SK-N-SH treated with all-trans-retinoic acid at 6 μM for 48 hours (cell line): ENCODE data around the gene HLA-DMA.

Experiments
- ESRRG ChIP-seq: fragments of 250-450 bp; sonication (Bioruptor Pico); IDR thresholded peaks from 2 replicates; pipeline ENCODE4 v1.6.1; 2021; ENCODE audit warnings: mild to moderate bottlenecking
- GLIS3 ChIP-seq: fragments of 250-450 bp; sonication (Bioruptor Pico); IDR thresholded peaks from 2 replicates; pipeline ENCODE4 v1.5.0; 2020; ENCODE audit warnings: mild to moderate bottlenecking, moderate library complexity
- OSR1 ChIP-seq: fragments of 250-450 bp; sonication (Bioruptor Pico); IDR thresholded peaks from 2 replicates; pipeline ENCODE4 v1.8.0; 2022; ENCODE audit warnings: moderate library complexity, mild to moderate bottlenecking, inconsistent platforms
- PPARA ChIP-seq: fragments of 250-450 bp; sonication (Bioruptor Pico); IDR thresholded peaks from 2 replicates; pipeline ENCODE4 v1.5.0; 2020; ENCODE audit warnings: mild to moderate bottlenecking, borderline replicate concordance
- SNAI2 ChIP-seq: fragments of 250-450 bp; sonication (Bioruptor Pico); IDR thresholded peaks from 2 replicates; pipeline ENCODE4 v1.5.0; 2020; ENCODE audit warnings: mild to moderate bottlenecking, moderate library complexity
- TCF4 ChIP-seq: fragments of 250-450 bp; sonication (Bioruptor Pico); IDR thresholded peaks from 2 replicates; pipeline ENCODE4 v1.8.0; 2021; ENCODE audit warnings: mild to moderate bottlenecking, moderate library complexity, borderline replicate concordance
- TOX ChIP-seq: fragments of 250-450 bp; sonication (Bioruptor Pico); IDR thresholded peaks from 2 replicates; pipeline ENCODE4 v1.8.0; 2021; ENCODE audit warnings: mild to moderate bottlenecking, moderate library complexity, borderline replicate concordance
- ZC3H10 ChIP-seq: fragments of 250-450 bp; sonication (Bioruptor Pico); IDR thresholded peaks from 2 replicates; pipeline ENCODE4 v1.5.1; 2021; ENCODE audit warnings: mild to moderate bottlenecking, moderate library complexity
- ZFP30 ChIP-seq: fragments of 450-650 bp; formaldehyde crosslinking; IDR thresholded peaks from 2 replicates; pipeline ENCODE4 v1.5.0; 2022; ENCODE audit warnings: mild to moderate bottlenecking, moderate library complexity
- ZNF565 ChIP-seq: fragments of 450-650 bp; formaldehyde crosslinking; conservative IDR thresholded peaks from 2 replicates; pipeline ENCODE4 v1.5.0; 2020; ENCODE audit warnings: low read depth, mild to moderate bottlenecking, moderate library complexity
- TF ChIP-seq, protein P1 (sequence below): fragments of 250-450 bp; sonication (Bioruptor Pico); IDR thresholded peaks from 2 replicates; pipeline ENCODE4 v1.5.1; 2020; ENCODE audit warnings: low read depth, mild to moderate bottlenecking, moderate library complexity
- TF ChIP-seq, protein P2 (sequence below): fragments of 250-450 bp; sonication (Bioruptor Pico); IDR thresholded peaks from 2 replicates; pipeline ENCODE4 v1.8.0; 2020; ENCODE audit warnings: mild to moderate bottlenecking, moderate library complexity, borderline replicate concordance
- TF ChIP-seq, protein P3 (sequence below): fragments of 250-450 bp; sonication (Bioruptor Pico); IDR thresholded peaks from 2 replicates; pipeline ENCODE4 v1.5.0; 2020; ENCODE audit warnings: mild to moderate bottlenecking, moderate library complexity
- TF ChIP-seq, protein P4 (sequence below): fragments of 250-450 bp; sonication (Bioruptor Pico); IDR thresholded peaks from 2 replicates; pipeline ENCODE4 v1.8.0; 2021; ENCODE audit warnings: low read depth, mild to moderate bottlenecking, moderate library complexity, borderline replicate concordance

DNA sequence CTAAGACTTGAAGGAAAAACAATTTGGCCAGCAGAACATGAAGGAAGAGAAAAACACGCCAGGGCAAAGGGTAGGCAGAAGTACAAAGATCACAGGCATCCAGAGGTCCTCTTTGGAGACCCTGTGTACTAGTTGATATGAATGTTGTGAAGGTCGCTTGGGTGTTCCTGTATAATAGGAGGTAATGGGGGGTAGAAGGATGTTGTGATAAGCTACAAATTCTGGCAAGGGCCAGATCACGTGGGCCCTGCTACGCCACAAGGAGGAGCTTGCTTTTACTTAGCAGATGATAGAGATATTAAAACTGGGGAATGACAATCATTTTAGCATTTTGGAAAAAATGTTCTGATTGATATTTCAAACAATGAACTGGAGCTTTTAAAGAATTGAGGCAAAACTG lies 878 bp upstream of the HLA-DMA start:
- TF ChIP-seq OSR1 (no peak), PPARA (no peak), ZNF565 (CRISPR knock-in tag) (no peak), SNAI2 (CRISPR knock-in tag) (no peak), ZC3H10 (CRISPR knock-in tag) (no peak), TOX (CRISPR knock-in tag) (no peak), GLIS3 (CRISPR knock-in tag) (no peak), TCF4 (CRISPR knock-in tag) (no peak), ZFP30 (no peak), ESRRG (no peak)
- TF ChIP-seq, protein P1, sequence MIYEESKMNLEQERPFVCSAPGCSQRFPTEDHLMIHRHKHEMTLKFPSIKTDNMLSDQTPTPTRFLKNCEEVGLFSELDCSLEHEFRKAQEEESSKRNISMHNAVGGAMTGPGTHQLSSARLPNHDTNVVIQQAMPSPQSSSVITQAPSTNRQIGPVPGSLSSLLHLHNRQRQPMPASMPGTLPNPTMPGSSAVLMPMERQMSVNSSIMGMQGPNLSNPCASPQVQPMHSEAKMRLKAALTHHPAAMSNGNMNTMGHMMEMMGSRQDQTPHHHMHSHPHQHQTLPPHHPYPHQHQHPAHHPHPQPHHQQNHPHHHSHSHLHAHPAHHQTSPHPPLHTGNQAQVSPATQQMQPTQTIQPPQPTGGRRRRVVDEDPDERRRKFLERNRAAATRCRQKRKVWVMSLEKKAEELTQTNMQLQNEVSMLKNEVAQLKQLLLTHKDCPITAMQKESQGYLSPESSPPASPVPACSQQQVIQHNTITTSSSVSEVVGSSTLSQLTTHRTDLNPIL (CRISPR knock-in tag): no peak
- TF ChIP-seq, protein P2, sequence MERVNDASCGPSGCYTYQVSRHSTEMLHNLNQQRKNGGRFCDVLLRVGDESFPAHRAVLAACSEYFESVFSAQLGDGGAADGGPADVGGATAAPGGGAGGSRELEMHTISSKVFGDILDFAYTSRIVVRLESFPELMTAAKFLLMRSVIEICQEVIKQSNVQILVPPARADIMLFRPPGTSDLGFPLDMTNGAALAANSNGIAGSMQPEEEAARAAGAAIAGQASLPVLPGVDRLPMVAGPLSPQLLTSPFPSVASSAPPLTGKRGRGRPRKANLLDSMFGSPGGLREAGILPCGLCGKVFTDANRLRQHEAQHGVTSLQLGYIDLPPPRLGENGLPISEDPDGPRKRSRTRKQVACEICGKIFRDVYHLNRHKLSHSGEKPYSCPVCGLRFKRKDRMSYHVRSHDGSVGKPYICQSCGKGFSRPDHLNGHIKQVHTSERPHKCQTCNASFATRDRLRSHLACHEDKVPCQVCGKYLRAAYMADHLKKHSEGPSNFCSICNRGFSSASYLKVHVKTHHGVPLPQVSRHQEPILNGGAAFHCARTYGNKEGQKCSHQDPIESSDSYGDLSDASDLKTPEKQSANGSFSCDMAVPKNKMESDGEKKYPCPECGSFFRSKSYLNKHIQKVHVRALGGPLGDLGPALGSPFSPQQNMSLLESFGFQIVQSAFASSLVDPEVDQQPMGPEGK: no peak
- TF ChIP-seq, protein P3, sequence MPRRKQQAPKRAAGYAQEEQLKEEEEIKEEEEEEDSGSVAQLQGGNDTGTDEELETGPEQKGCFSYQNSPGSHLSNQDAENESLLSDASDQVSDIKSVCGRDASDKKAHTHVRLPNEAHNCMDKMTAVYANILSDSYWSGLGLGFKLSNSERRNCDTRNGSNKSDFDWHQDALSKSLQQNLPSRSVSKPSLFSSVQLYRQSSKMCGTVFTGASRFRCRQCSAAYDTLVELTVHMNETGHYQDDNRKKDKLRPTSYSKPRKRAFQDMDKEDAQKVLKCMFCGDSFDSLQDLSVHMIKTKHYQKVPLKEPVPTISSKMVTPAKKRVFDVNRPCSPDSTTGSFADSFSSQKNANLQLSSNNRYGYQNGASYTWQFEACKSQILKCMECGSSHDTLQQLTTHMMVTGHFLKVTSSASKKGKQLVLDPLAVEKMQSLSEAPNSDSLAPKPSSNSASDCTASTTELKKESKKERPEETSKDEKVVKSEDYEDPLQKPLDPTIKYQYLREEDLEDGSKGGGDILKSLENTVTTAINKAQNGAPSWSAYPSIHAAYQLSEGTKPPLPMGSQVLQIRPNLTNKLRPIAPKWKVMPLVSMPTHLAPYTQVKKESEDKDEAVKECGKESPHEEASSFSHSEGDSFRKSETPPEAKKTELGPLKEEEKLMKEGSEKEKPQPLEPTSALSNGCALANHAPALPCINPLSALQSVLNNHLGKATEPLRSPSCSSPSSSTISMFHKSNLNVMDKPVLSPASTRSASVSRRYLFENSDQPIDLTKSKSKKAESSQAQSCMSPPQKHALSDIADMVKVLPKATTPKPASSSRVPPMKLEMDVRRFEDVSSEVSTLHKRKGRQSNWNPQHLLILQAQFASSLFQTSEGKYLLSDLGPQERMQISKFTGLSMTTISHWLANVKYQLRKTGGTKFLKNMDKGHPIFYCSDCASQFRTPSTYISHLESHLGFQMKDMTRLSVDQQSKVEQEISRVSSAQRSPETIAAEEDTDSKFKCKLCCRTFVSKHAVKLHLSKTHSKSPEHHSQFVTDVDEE: no peak
- TF ChIP-seq, protein P4, sequence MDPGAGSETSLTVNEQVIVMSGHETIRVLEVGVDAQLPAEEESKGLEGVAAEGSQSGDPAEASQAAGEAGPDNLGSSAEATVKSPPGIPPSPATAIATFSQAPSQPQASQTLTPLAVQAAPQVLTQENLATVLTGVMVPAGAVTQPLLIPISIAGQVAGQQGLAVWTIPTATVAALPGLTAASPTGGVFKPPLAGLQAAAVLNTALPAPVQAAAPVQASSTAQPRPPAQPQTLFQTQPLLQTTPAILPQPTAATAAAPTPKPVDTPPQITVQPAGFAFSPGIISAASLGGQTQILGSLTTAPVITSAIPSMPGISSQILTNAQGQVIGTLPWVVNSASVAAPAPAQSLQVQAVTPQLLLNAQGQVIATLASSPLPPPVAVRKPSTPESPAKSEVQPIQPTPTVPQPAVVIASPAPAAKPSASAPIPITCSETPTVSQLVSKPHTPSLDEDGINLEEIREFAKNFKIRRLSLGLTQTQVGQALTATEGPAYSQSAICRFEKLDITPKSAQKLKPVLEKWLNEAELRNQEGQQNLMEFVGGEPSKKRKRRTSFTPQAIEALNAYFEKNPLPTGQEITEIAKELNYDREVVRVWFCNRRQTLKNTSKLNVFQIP (CRISPR knock-in tag): no peak
